Nephron (organoid): Measurements from ENCODE around the gene TRPV2.
"Not testable (repeated sequence)": the region's sequence is repeated elsewhere in the genome, so short reads cannot be mapped to it uniquely, and the experiment has no call there.

Experiments used
- H3K27ac Mint-ChIP-seq, 3 experiments: 2 replicates each; pipeline ENCODE4 v1.8.0; 2020; ENCODE audit warnings: mixed read lengths in 3 of 3, mild to moderate bottlenecking in 2 of 3, moderate library complexity in 1 of 3
- H3K27me3 Mint-ChIP-seq: 2 replicates; pipeline ENCODE4 v1.8.0; 2021; ENCODE audit warnings: low read depth, mild to moderate bottlenecking, moderate library complexity, mixed read lengths
- H3K36me3 Mint-ChIP-seq: 2 replicates; pipeline ENCODE4 v1.8.0; 2020; ENCODE audit warnings: low read depth, mixed read lengths
- H3K4me1 Mint-ChIP-seq: 2 replicates; pipeline ENCODE4 v1.8.0; 2020; ENCODE audit warnings: mixed read lengths
- H3K4me3 Mint-ChIP-seq, 3 experiments: 2 replicates each; pipeline ENCODE4 v1.8.0; 2020; ENCODE audit warnings: mild to moderate bottlenecking in 3 of 3, mixed read lengths in 3 of 3, moderate library complexity in 2 of 3
- H3K9me3 Mint-ChIP-seq: 2 replicates; pipeline ENCODE4 v1.8.0; 2020; ENCODE audit warnings: mixed read lengths
- CTCF ChIP-seq, 3 experiments: fragments of 200-600 bp; sonication (generic); IDR thresholded peaks; one replicate each; pipeline ENCODE4 v1.5.0; 2021; ENCODE audit warnings: antibody characterized with exemption in 3 of 3; ENCODE audit not compliant: unreplicated experiment in 3 of 3

The TRPV2 gene

GRCh38 chr17:16438173-16438556, 22.8 kb downstream of the TRPV2 start:
- H3K27me3 Mint-ChIP-seq = no peaks in the 10 kb centered on the region
- peak overlapping the region; percentile 99 to 100 (median 99) for H3K4me3 Mint-ChIP-seq
- no peaks in the 10 kb centered on the region for H3K9me3 Mint-ChIP-seq
- H3K36me3 Mint-ChIP-seq = peaks cover 34% of the 10 kb centered on the region
- peaks cover 41% of the 10 kb centered on the region for H3K4me1 Mint-ChIP-seq
- no peak for TF ChIP-seq CTCF (IDR thresholded peaks at IDR 0.05; ENCODE audit: unreplicated experiment in 3 of 3)
- H3K27ac Mint-ChIP-seq = peak overlapping the region; percentile 96 to 98 (median 97)

- no peak for TF ChIP-seq CTCF (IDR thresholded peaks at IDR 0.05; ENCODE audit: unreplicated experiment in 3 of 3)
- Mint-ChIP-seq H3K27me3 (no peaks in the 10 kb centered on the region), H3K4me3 (peak overlapping the region; percentile 99 to 100 (median 99)), H3K9me3 (no peaks in the 10 kb centered on the region), H3K4me1 (peaks cover 43% of the 10 kb centered on the region), H3K27ac (peak overlapping the region; percentile 96 to 98 (median 97)), H3K36me3 (peaks cover 35% of the 10 kb centered on the region)
Observed at GRCh38 chr17:16438557-16439302, 23.4 kb downstream of the TRPV2 start.

- peaks cover 38% of the 10 kb centered on the region for H3K36me3 Mint-ChIP-seq
- H3K27me3 Mint-ChIP-seq = no peaks in the 10 kb centered on the region
- peak overlapping the region; percentile 92 to 97 (median 96) for H3K27ac Mint-ChIP-seq
- H3K9me3 Mint-ChIP-seq = no peaks in the 10 kb centered on the region
- peaks cover 47% of the 10 kb centered on the region for H3K4me1 Mint-ChIP-seq
- no peak for TF ChIP-seq CTCF (IDR thresholded peaks at IDR 0.05; ENCODE audit: unreplicated experiment in 3 of 3)
- peak overlapping the region; percentile 99 to 100 (median 99) for H3K4me3 Mint-ChIP-seq
Observed at GRCh38 chr17:16439303-16439791, 24.0 kb downstream of the TRPV2 start.

GRCh38 chr17:16439811-16440351, 24.5 kb downstream of the TRPV2 start:
- peaks cover 39% of the 10 kb centered on the region for H3K36me3 Mint-ChIP-seq
- H3K27ac Mint-ChIP-seq = peak overlapping the region; percentile 92 to 97 (median 96)
- peak overlapping the region; percentile 99 to 100 (median 99) for H3K4me3 Mint-ChIP-seq
- TF ChIP-seq CTCF (IDR thresholded peaks at IDR 0.05; ENCODE audit: unreplicated experiment in 3 of 3) = no peak
- H3K9me3 Mint-ChIP-seq = no peaks in the 10 kb centered on the region
- H3K4me1 Mint-ChIP-seq = peaks cover 49% of the 10 kb centered on the region
- H3K27me3 Mint-ChIP-seq = no peaks in the 10 kb centered on the region

GRCh38 chr17:16440354-16440753, 25.0 kb downstream of the TRPV2 start:
- Mint-ChIP-seq H3K36me3 (peaks cover 39% of the 10 kb centered on the region), H3K4me1 (peaks cover 49% of the 10 kb centered on the region), H3K27ac (peak overlapping the region; percentile 92 to 97 (median 96)), H3K4me3 (peak overlapping the region; percentile 99 to 100 (median 99))
- H3K9me3 Mint-ChIP-seq, H3K27me3 Mint-ChIP-seq: not testable (repeated sequence)

GRCh38 chr17:16440901-16441629, 25.7 kb downstream of the TRPV2 start:
- Mint-ChIP-seq H3K27ac (no peak overlapping the region), H3K4me1 (peaks cover 54% of the 10 kb centered on the region), H3K36me3 (peaks cover 46% of the 10 kb centered on the region), H3K27me3 (no peaks in the 10 kb centered on the region), H3K4me3 (peak overlapping the region; percentile 88 to 99 (median 99)), H3K9me3 (no peaks in the 10 kb centered on the region)
- TF ChIP-seq CTCF (IDR thresholded peaks at IDR 0.05; ENCODE audit: unreplicated experiment in 3 of 3) = no peak
